ENCODE measurements around the gene MED23.

- TF ChIP-seq CTCF (IDR thresholded peaks at IDR 0.05): peak in 1 of 3 experiments; percentile 12
- TF ChIP-seq POLR2AphosphoS5 (IDR thresholded peaks at IDR 0.05): no peak
These were observed 30.6 kb downstream of the MED23 start for GRCh38 chr6:131597446-131597845.

Measured in esophagus muscularis mucosa (tissue), 3 donors.